ENCODE measurements around the gene SLC22A6. TPM values are rescaled to one million over a fixed set of nuclear protein-coding genes. Genes with fewer than 3 reads are reported as not detected.

SLC22A6 gene
- total and polyA plus RNA-seq, 2 of the 13 experiments (the other 11 are each of a cell fraction or from before 2014, with no cell fraction given) = not detected

- TF ChIP-seq ZNF737 (CRISPR knock-in tag; IDR thresholded peaks at IDR 0.05; ENCODE audit: borderline replicate concordance) (no peak), JUNB (CRISPR knock-in tag; IDR thresholded peaks at IDR 0.05; ENCODE audit: borderline replicate concordance) (no peak), CSRNP2 (CRISPR knock-in tag; conservative IDR thresholded peaks at IDR 0.05; ENCODE audit: low read depth) (no peak), CTCF (CRISPR knock-in tag; IDR thresholded peaks at IDR 0.05) (peak; percentile 66), STAG1 (CRISPR knock-in tag; IDR thresholded peaks at IDR 0.05) (peak; percentile 10; the same call in 1 of the 2 replicates)
Measured at GRCh38 chr11:63020671-63021291, 36.0 kb upstream of the SLC22A6 start (continued).

- ChIA-PET CTCF (ENCODE audit: low intra/inter-chr PET ratio, low total read pairs) (no interaction called here), POLR2A (no interaction called here)
- no peak for ATAC-seq
- intact Hi-C loops (cut with micrococcal nuclease; ENCODE audit: unreplicated experiment) = no loop called here
- Histone ChIP-seq H3K4me3 (replicated peaks in 1 of 3; ENCODE audit: insufficient read depth in 1 of 3, low read depth in 2 of 3, low read length in 3 of 3) (no peak overlapping the region), H3K9ac (ENCODE audit: insufficient read depth, low read depth, low read length) (no peak overlapping the region), H4K20me1 (ENCODE audit: insufficient read depth, low read length) (no peaks in the 10 kb centered on the region), H3K36me3 (replicated peaks in 1 of 2; ENCODE audit: control insufficient read depth in 1 of 2, insufficient read depth in 2 of 2, low read length in 2 of 2) (no peaks in the 10 kb centered on the region), H2AFZ (ENCODE audit: low read length) (no peak overlapping the region), H3K4me1 (ENCODE audit: insufficient read depth, low read length) (peaks cover 22% of the 10 kb centered on the region), H3K9me3 (ENCODE audit: low read length) (no peaks in the 10 kb centered on the region), H3K4me2 (ENCODE audit: low read depth, low read length) (no peak overlapping the region), H3K27ac (ENCODE audit: extremely low read length, insufficient read depth, low read length) (no peak overlapping the region), H3K27me3 (ENCODE audit: control insufficient read depth in 1 of 2, insufficient read depth in 2 of 2, low read length in 2 of 2) (peaks cover 6 to 17% of the 10 kb centered on the region in 2 experiments; a peak in 3 of 5 replicates), H3K79me2 (ENCODE audit: insufficient read depth, low read length) (no peaks in the 10 kb centered on the region)
- in situ Hi-C loops (cut with HindIII; ENCODE audit: extremely low pct_ligation_motif_present, low pct_unique_long_range_greater_than_20kb) = no loop called here
- no peak for DNase-seq (ENCODE audit: low spot score)
- no TSS peak for BruUV-seq (replicated peaks)
- no CpG with 5 or more reads among the region's 5 CpGs for WGBS (ENCODE audit: low lambda C conversion rate)
- no peak for FAIRE-seq
- no peak for TF ChIP-seq KLF6 (CRISPR knock-in tag; IDR thresholded peaks at IDR 0.05)
- no peak for TF ChIP-seq ZC3H4 (CRISPR knock-in tag; IDR thresholded peaks at IDR 0.05; ENCODE audit: borderline replicate concordance)
- TF ChIP-seq ZNF780A (CRISPR knock-in tag; IDR thresholded peaks at IDR 0.05) = no peak
- no peak for TF ChIP-seq FOXP4 (CRISPR knock-in tag; IDR thresholded peaks at IDR 0.05)
- no peak for TF ChIP-seq ZNF326 (CRISPR knock-in tag; IDR thresholded peaks at IDR 0.05; ENCODE audit: borderline replicate concordance)
- TF ChIP-seq REPIN1 (CRISPR knock-in tag; IDR thresholded peaks at IDR 0.05; ENCODE audit: borderline replicate concordance, low read depth) = no peak
- TF ChIP-seq ISX (CRISPR knock-in tag; conservative IDR thresholded peaks at IDR 0.05) = no peak
- TF ChIP-seq ZBTB37 (CRISPR knock-in tag; IDR thresholded peaks at IDR 0.05) = no peak
- no peak for TF ChIP-seq ZNF354B (CRISPR knock-in tag; IDR thresholded peaks at IDR 0.05)
- no peak for TF ChIP-seq MATR3 (CRISPR knock-in tag; IDR thresholded peaks at IDR 0.05)
- TF ChIP-seq ZNF225 (CRISPR knock-in tag; IDR thresholded peaks at IDR 0.05) = no peak
- TF ChIP-seq ZNF367 (CRISPR knock-in tag; IDR thresholded peaks at IDR 0.05; ENCODE audit: borderline replicate concordance) = no peak
- no peak for TF ChIP-seq HHEX (CRISPR knock-in tag; IDR thresholded peaks at IDR 0.05)
Measured at GRCh38 chr11:63019506-63019905, 34.7 kb upstream of the SLC22A6 start.

All from HepG2 (cell line).